Activated CD4-positive, alpha-beta memory T cell treated with anti-CD3 and anti-CD28 coated beads for 36 hours (primary cell): Measurements from ENCODE around the gene NDUFAF2. TPM values are rescaled to one million over a fixed set of nuclear protein-coding genes. Genes with fewer than 3 reads are reported as not detected.

Source experiments
- CTCF ChIA-PET: fragments of 350-600 bp; sonication (Branson Sonifier 250); formaldehyde crosslinking; loops from one replicate; lab custom pipeline; 2021; ENCODE audit warnings: antibody characterized with exemption, inconsistent platforms; lab: Charles Lee
- POLR2A ChIA-PET: fragments of 350-600 bp; sonication (Branson Sonifier 250); formaldehyde crosslinking; loops from one replicate; lab custom pipeline; 2021; ENCODE audit warnings: antibody characterized with exemption; lab: Charles Lee
- DNase-seq: peaks from one replicate; pipeline ENCODE4 v3.0.0-alpha.2; 2020
- H3K27ac Mint-ChIP-seq: one replicate; pipeline ENCODE4 v1.8.0; 2021; ENCODE audit warnings: mixed read lengths
- H3K27me3 Mint-ChIP-seq: one replicate; pipeline ENCODE4 v1.8.0; 2021; ENCODE audit warnings: mixed read lengths
- H3K36me3 Mint-ChIP-seq: one replicate; pipeline ENCODE4 v1.8.0; 2021; ENCODE audit warnings: mixed read lengths
- H3K4me1 Mint-ChIP-seq: one replicate; pipeline ENCODE4 v1.8.0; 2021; ENCODE audit warnings: low read depth, mixed read lengths
- H3K4me3 Mint-ChIP-seq: one replicate; pipeline ENCODE4 v1.8.0; 2021; ENCODE audit warnings: mild to moderate bottlenecking, mixed read lengths
- H3K9me3 Mint-ChIP-seq: one replicate; pipeline ENCODE4 v1.8.0; 2021; ENCODE audit warnings: mixed read lengths
- intact Hi-C: fragments of 100-400 bp; cut with micrococcal nuclease; formaldehyde crosslinking; loops from one replicate; pipeline ENCODE4 v1.15.1; 2023
- total RNA-seq, 2 experiments: library from RNA; stranded (reverse); gene quantifications; one replicate each; pipeline ENCODE4 v1.2.3, GENCODE V29; 2021

NDUFAF2 gene
- total RNA-seq, 2 experiments from 2014 or later, result 35.6 to 38.4 TPM

- Mint-ChIP-seq H3K4me1 (no peaks in the 10 kb centered on the region), H3K36me3 (no peaks in the 10 kb centered on the region), H3K27ac (no peak overlapping the region), H3K9me3 (no peaks in the 10 kb centered on the region), H3K27me3 (no peaks in the 10 kb centered on the region), H3K4me3 (no peak overlapping the region)
- ChIA-PET POLR2A (no interaction called here), CTCF (no interaction called here)
- intact Hi-C loops, result no loop called here
- DNase-seq, result no peak
Observed at GRCh38 chr5:61139931-61140330, 194.9 kb downstream of the NDUFAF2 start.

GRCh38 chr5:61141801-61142200 lies 196.8 kb downstream of the NDUFAF2 start:
- POLR2A ChIA-PET, result no interaction called here
- CTCF ChIA-PET, result no interaction called here
- no peaks in the 10 kb centered on the region for H3K27me3 Mint-ChIP-seq
- H3K36me3 Mint-ChIP-seq, result peaks cover 4% of the 10 kb centered on the region
- H3K27ac Mint-ChIP-seq, result no peak overlapping the region
- H3K4me3 Mint-ChIP-seq, result no peak overlapping the region
- intact Hi-C loops, result no loop called here
- DNase-seq, result no peak
- H3K4me1 Mint-ChIP-seq, result no peaks in the 10 kb centered on the region
- H3K9me3 Mint-ChIP-seq, result peaks cover 5% of the 10 kb centered on the region

DNA sequence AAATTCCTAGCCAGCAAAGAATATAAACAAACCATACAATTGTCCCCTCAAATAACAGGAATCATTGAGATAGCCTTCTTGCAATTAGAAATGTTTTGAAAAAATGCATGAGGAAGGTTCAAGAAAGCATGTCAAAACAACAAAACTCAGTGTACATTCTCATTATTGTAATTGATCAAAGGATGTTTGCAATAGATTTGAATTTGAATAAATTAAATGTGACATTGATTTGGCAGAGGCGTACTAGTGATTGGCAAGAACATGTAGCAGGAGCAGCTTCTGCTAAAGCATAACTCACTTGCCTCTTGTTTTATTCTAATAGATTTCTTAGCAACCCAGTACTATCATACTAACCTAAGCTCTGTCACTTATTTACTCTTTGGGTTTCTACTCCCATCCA lies 197.4 kb downstream of the NDUFAF2 start:
- no peak for DNase-seq
- CTCF ChIA-PET, result no interaction called here
- Mint-ChIP-seq H3K4me1 (no peaks in the 10 kb centered on the region), H3K4me3 (no peak overlapping the region), H3K9me3 (peaks cover 6% of the 10 kb centered on the region), H3K27me3 (no peaks in the 10 kb centered on the region), H3K27ac (no peak overlapping the region), H3K36me3 (peaks cover 4% of the 10 kb centered on the region)
- intact Hi-C loops, result no loop called here
- POLR2A ChIA-PET, result no interaction called here

GRCh38 chr5:61142811-61143210 lies 197.8 kb downstream of the NDUFAF2 start:
- ChIA-PET CTCF (no interaction called here), POLR2A (no interaction called here)
- Mint-ChIP-seq H3K4me3 (no peak overlapping the region), H3K36me3 (peaks cover 4% of the 10 kb centered on the region), H3K27ac (no peak overlapping the region), H3K27me3 (no peaks in the 10 kb centered on the region), H3K9me3 (peaks cover 9% of the 10 kb centered on the region), H3K4me1 (no peaks in the 10 kb centered on the region)
- no peak for DNase-seq
- intact Hi-C loops, result no loop called here

DNA sequence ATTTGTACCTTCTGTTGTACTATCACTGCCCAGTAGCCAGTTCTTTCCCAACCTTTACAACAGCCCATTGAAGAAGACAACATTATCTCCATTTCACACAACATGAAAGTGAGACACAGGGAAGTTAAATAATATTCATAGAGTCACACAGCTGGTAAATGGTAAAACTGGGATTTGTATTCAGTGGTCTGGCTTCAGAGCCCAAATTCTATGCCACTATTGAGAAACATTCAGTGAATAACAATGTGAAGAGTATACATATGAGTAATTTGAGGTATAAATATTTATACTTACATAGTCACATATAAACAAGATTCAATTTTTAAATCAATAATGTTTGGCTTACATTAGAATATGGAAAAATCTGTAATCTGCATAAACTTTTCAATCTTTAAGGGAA lies 203.5 kb downstream of the NDUFAF2 start:
- peaks cover 31% of the 10 kb centered on the region for H3K9me3 Mint-ChIP-seq
- H3K36me3 Mint-ChIP-seq, result peaks cover 12% of the 10 kb centered on the region
- no peak overlapping the region for H3K27ac Mint-ChIP-seq
- intact Hi-C loops, result no loop called here
- POLR2A ChIA-PET, result no interaction called here
- no peak for DNase-seq
- no peak overlapping the region for H3K4me3 Mint-ChIP-seq
- CTCF ChIA-PET, result no interaction called here
- H3K4me1 Mint-ChIP-seq, result no peaks in the 10 kb centered on the region
- H3K27me3 Mint-ChIP-seq, result no peaks in the 10 kb centered on the region

DNA sequence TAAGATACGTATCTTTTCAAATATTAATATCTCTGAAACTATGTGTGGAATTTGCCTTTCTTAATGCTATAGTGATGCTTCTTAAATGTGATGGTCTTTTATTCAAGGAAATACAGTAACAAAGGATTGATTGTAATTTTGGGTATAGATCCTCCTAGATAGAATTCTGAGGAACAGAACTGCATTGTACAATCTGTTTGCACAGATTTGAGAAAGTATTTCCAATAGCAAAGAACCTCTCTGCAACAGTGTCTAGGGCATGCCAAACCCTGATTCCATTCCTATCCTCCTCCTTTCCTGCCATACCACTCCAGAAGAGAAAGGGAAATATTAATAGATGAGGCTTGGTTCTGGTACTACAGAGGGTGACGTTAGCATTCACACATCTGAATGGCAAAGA lies 206.9 kb downstream of the NDUFAF2 start:
- H3K27ac Mint-ChIP-seq, result no peak overlapping the region
- ChIA-PET CTCF (no interaction called here), POLR2A (interaction anchor here (0.6 to 0.7 kb wide), 2 partner anchors 180 to 436 kb away, joined by 3 read pairs; no protein-coding TSS in a partner anchor)
- H3K27me3 Mint-ChIP-seq, result no peaks in the 10 kb centered on the region
- no peak for DNase-seq
- H3K4me3 Mint-ChIP-seq, result no peak overlapping the region
- no peaks in the 10 kb centered on the region for H3K4me1 Mint-ChIP-seq
- peaks cover 45% of the 10 kb centered on the region for H3K9me3 Mint-ChIP-seq
- intact Hi-C loops, result no loop called here
- H3K36me3 Mint-ChIP-seq, result peaks cover 35% of the 10 kb centered on the region

DNA sequence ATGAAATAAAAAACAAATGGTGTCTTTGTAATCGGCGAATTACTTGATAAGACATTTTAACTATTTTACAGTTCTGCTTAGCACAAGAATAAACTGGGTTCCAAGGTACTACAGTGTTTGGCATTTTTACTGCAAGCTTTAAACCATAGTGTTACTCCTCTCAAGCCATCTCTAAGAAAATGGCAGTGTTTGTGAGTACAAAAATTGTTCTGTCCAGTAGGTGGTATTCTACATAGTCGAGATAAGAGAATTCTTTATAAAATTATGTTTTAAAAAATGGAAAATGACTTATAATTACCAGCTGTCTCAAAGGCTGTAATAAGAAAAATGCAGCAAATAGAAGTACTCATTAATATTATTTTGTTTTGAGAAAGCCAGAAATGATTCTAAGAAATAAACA lies 214.1 kb downstream of the NDUFAF2 start:
- DNase-seq, result no peak
- Mint-ChIP-seq H3K36me3 (peaks cover 72% of the 10 kb centered on the region), H3K9me3 (peaks cover 18% of the 10 kb centered on the region), H3K27ac (no peak overlapping the region), H3K4me3 (no peak overlapping the region), H3K4me1 (peaks cover 35% of the 10 kb centered on the region), H3K27me3 (no peaks in the 10 kb centered on the region)
- ChIA-PET CTCF (interaction anchor here (0.6 to 0.8 kb wide), 2 partner anchors 14 to 92 kb away, joined by 4 read pairs; no protein-coding TSS in a partner anchor), POLR2A (interaction anchor here (0.6 kb wide), 1 partner anchor 40 kb away, joined by 3 read pairs; no protein-coding TSS in a partner anchor)
- intact Hi-C loops, result no loop called here

DNA sequence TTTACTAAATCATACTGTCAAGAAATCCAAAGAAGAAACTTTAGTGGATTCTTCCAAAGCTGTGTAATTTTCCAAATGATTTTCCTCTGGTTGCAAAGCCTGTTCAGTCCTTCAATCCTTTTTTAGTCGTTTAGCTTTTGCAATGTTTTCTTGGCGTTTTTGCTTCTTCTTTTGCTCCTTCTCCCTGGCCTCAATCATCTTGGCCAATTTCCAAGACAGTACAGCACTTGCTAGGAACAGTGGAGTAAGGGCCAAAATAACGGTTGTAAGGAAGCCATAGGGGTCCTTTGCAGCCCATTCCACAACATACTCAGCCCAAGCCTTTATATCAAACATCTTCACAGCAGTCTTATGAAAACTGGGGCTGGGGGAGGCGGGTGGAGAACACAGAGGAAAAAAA lies 214.8 kb downstream of the NDUFAF2 start:
- intact Hi-C loops, result loop anchor here (5.0 kb wide), 4 partner anchors 103 to 247 kb away; no protein-coding TSS in a partner anchor
- Mint-ChIP-seq H3K27me3 (no peaks in the 10 kb centered on the region), H3K4me1 (peaks cover 35% of the 10 kb centered on the region), H3K36me3 (peaks cover 64% of the 10 kb centered on the region), H3K27ac (peak overlapping the region; percentile 73), H3K4me3 (no peak overlapping the region), H3K9me3 (peaks cover 11% of the 10 kb centered on the region)
- ChIA-PET POLR2A (no interaction called here), CTCF (interaction anchor here (0.6 kb wide), 1 partner anchor 91 kb away, joined by 4 read pairs; no protein-coding TSS in a partner anchor)
- no peak for DNase-seq

GRCh38 chr5:61160497-61160896 lies 215.5 kb downstream of the NDUFAF2 start:
- POLR2A ChIA-PET, result no interaction called here
- H3K4me3 Mint-ChIP-seq, result peak overlapping the region; percentile 48
- intact Hi-C loops, result loop anchor here (5.0 kb wide), 4 partner anchors 103 to 247 kb away; no protein-coding TSS in a partner anchor
- peak overlapping the region; percentile 47 for H3K27ac Mint-ChIP-seq
- no peaks in the 10 kb centered on the region for H3K27me3 Mint-ChIP-seq
- H3K4me1 Mint-ChIP-seq, result peaks cover 35% of the 10 kb centered on the region
- DNase-seq, result no peak
- H3K36me3 Mint-ChIP-seq, result peaks cover 57% of the 10 kb centered on the region
- CTCF ChIA-PET, result no interaction called here
- H3K9me3 Mint-ChIP-seq, result peaks cover 6% of the 10 kb centered on the region

DNA sequence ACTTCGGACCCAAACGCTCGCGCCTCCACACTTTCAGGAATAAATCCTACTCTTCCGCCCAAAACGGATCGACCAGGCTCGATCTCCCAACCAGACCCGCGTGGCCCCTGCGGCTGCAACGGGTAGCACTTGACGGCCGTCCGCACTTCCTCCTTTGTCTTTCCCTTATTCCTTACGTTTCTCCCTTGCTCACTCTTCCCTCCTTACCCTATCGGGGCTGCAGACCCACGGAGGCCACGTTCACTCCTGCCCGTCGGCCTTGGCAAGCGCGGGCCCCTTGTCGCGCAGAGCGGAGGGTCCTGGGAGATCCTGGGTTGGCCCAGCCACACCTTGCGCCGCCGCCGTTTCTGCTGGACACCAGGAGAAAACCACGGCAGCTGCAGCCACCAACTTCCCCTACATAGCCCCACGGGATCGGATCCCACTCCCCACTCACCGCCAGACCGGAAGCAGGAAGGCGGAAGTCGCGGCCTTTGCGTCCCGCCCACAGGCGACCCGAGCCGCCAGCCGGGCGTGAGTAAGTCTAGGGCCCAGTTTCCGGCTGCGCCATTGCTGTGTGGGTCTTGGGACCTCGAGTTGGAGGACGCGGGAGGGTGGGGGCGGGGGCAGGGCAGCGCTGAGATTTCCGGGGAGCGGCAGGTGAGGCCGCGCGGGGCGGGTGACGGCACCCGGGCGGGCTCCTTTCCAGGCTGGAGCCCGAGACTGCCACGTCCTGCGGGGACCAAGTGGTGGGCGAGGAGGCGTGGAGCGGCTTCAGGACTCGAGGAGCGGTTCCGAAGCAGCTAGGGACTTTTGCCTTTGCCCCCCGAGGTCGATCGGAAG lies 217.2 kb downstream of the NDUFAF2 start, which contains the start of gene SMIM15:
TSS of gene SMIM15 (minus strand) at position 459 of the 822 bp plus-strand sequence. CDS start 2,297 bp downstream, outside the sequence.
- intact Hi-C loops, result loop anchor here (1.0 to 5.0 kb wide), 8 partner anchors 40 to 462 kb away; partner anchors contain the start of genes DEPDC1B, ERCC8, NDUFAF2 and ZSWIM6
- Mint-ChIP-seq H3K4me3 (peak within 1 kb of the TSS; percentile 96), H3K36me3 (peaks cover 46% of the 10 kb centered on the region), H3K4me1 (peaks cover 35% of the 10 kb centered on the region), H3K9me3 (peaks cover 3% of the 10 kb centered on the region), H3K27ac (peak within 1 kb of the TSS; percentile 96), H3K27me3 (no peaks in the 10 kb centered on the region)
- CTCF ChIA-PET, result no interaction called here
- POLR2A ChIA-PET, result interaction anchor here (1.2 kb wide), 1 partner anchor 240 kb away, joined by 3 read pairs; no protein-coding TSS in a partner anchor
- peak; percentile 91 for DNase-seq

DNA sequence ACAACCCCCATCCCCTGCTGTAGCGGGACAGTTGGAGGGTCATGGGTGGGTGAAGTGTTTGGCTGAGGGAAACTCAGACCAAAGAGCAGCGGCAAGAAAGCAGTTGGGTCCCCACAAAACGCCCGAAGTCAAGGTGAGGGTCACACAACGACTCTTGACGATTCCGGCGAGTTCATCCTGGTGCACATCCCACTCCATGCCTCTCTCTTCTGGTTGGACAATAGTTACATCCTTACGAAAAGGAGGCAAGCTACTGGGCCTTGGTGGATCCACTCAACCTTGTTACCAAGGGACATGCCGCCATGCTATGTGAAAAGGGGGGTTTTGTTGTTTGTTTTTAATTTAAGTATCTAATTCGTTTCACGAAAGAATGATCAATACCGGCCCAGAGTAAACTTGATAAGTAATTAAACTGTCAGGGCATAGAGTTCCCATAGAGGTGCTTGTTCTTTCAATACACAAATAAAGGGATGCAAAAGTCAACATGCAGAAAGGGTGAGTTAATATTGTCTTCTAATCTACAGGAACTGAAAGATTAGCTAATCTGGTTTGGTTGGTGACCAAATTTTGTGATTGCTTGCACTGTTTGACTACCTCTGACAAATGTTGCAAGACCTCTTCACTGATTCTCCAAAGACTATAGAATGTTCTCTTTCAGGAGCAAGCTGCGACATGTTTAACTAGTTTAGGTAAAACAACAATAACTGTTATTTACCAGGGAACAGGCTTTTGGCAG lies 218.0 kb downstream of the NDUFAF2 start:
- Mint-ChIP-seq H3K4me3 (peak overlapping the region; percentile 96), H3K4me1 (peaks cover 35% of the 10 kb centered on the region), H3K36me3 (peaks cover 41% of the 10 kb centered on the region), H3K27me3 (no peaks in the 10 kb centered on the region), H3K27ac (peak overlapping the region; percentile 96), H3K9me3 (peaks cover 3% of the 10 kb centered on the region)
- DNase-seq, result no peak
- CTCF ChIA-PET, result no interaction called here
- POLR2A ChIA-PET, result interaction anchor here (1.2 kb wide), 2 partner anchors 12 to 239 kb away, joined by 3 read pairs; no protein-coding TSS in a partner anchor
- intact Hi-C loops, result loop anchor here (1.0 to 5.0 kb wide), 8 partner anchors 39 to 463 kb away; partner anchors contain the start of genes DEPDC1B, ERCC8, NDUFAF2 and ZSWIM6
